ENCODE results near the gene ASTN2.

DNA sequence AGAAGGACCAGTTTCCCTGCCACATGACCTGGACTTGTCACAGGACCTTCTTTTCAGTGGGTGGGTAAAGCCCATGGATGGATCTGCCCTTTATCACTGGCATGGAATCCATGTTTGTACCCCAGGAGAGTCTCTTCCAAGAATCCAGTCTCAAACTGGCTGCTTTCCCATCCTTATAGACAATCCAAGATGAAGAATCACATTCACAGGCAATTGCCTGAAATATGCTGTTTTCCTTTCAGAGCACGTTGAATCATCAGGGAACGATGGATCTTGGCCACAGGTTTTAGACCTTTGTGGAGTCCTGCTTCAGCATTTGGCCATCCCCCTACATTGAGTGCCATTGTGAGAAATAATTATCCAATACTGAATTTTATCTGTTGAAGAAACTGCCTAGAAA, 319.8 kb downstream of the ASTN2 start:
- TF ChIP-seq, protein P1, sequence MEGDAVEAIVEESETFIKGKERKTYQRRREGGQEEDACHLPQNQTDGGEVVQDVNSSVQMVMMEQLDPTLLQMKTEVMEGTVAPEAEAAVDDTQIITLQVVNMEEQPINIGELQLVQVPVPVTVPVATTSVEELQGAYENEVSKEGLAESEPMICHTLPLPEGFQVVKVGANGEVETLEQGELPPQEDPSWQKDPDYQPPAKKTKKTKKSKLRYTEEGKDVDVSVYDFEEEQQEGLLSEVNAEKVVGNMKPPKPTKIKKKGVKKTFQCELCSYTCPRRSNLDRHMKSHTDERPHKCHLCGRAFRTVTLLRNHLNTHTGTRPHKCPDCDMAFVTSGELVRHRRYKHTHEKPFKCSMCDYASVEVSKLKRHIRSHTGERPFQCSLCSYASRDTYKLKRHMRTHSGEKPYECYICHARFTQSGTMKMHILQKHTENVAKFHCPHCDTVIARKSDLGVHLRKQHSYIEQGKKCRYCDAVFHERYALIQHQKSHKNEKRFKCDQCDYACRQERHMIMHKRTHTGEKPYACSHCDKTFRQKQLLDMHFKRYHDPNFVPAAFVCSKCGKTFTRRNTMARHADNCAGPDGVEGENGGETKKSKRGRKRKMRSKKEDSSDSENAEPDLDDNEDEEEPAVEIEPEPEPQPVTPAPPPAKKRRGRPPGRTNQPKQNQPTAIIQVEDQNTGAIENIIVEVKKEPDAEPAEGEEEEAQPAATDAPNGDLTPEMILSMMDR (IDR thresholded peaks at IDR 0.05; ENCODE audit: low read depth, low read length, missing input control): no peak
- no peak for TF ChIP-seq MAX (IDR thresholded peaks at IDR 0.05)

Measured in liver (tissue), 2 donors.